ENCODE data around the gene NSUN6.

- no peak for TF ChIP-seq CTCF (conservative IDR thresholded peaks at IDR 0.05; ENCODE audit: low read depth in 2 of 2)
- TF ChIP-seq POLR2AphosphoS5 (IDR thresholded peaks at IDR 0.05; ENCODE audit: low read depth): no peak
- no peak for TF ChIP-seq REST (IDR thresholded peaks at IDR 0.05; ENCODE audit: unreplicated experiment)
- no peak for TF ChIP-seq EZH2phosphoT487 (IDR thresholded peaks at IDR 0.05; ENCODE audit: unreplicated experiment)
- no peak for TF ChIP-seq STAT1 (IDR thresholded peaks at IDR 0.05; ENCODE audit: unreplicated experiment)
- no peak for TF ChIP-seq NANOG (IDR thresholded peaks at IDR 0.05; ENCODE audit: borderline replicate concordance)
- no peak for TF ChIP-seq EZH2 (IDR thresholded peaks at IDR 0.05; ENCODE audit: low read depth, unreplicated experiment)
- no peak for TF ChIP-seq CREB1 (CRISPR knock-in tag; IDR thresholded peaks at IDR 0.05; ENCODE audit: low read depth)
- TF ChIP-seq ZNF114 (CRISPR knock-in tag; IDR thresholded peaks at IDR 0.05): no peak
- no peak for TF ChIP-seq ETS1 (IDR thresholded peaks at IDR 0.05)
- TF ChIP-seq JUNB (IDR thresholded peaks at IDR 0.05; ENCODE audit: unreplicated experiment): no peak
- no peak for TF ChIP-seq ZNF462 (CRISPR knock-in tag; IDR thresholded peaks at IDR 0.05)
- no peak for TF ChIP-seq ZNF331 (CRISPR knock-in tag; IDR thresholded peaks at IDR 0.05; ENCODE audit: low read depth)
These were observed 7.1 kb upstream of the NSUN6 start for GRCh38 chr10:18658271-18659124.
